Astrocyte of the spinal cord (primary cell): Measurements from ENCODE around the gene CPVL.
A peak's percentile ranks its signal among the peaks of the same experiment; 100 is the strongest.

Experiments used
- DNase-seq: peaks from one replicate; pipeline ENCODE4 v3.0.0; 2011; ENCODE audit warnings: low read depth, low spot score
- H3K4me3 ChIP-seq: 2 replicates; pipeline ENCODE4 v1.5.1; 2011; ENCODE audit warnings: low read depth, mild to moderate bottlenecking, low read length, moderate library complexity
- CTCF ChIP-seq: IDR thresholded peaks from 2 replicates; pipeline ENCODE4 v1.5.1; 2012; ENCODE audit warnings: low read depth, mild to moderate bottlenecking, low read length, inconsistent platforms
- in situ Hi-C: cut with HindIII; loops from 2 replicates; pipeline ENCODE4 v1.10.0; 2017; ENCODE audit warnings: low sequenced_read_pairs

The CPVL gene

GRCh38 chr7:29090836-29091601, 55.3 kb downstream of the CPVL start:
- no peak for TF ChIP-seq CTCF
- peak overlapping the region; percentile 10 for H3K4me3 ChIP-seq
- no peak for DNase-seq
- in situ Hi-C loops, result no loop called here

GRCh38 chr7:29090151-29090805, 56.1 kb downstream of the CPVL start:
- DNase-seq, result no peak
- no peak for TF ChIP-seq CTCF
- in situ Hi-C loops, result no loop called here
- H3K4me3 ChIP-seq, result no peak overlapping the region

- in situ Hi-C loops, result no loop called here
- no peak for DNase-seq
- TF ChIP-seq CTCF, result no peak
- H3K4me3 ChIP-seq, result no peak overlapping the region
Observed at GRCh38 chr7:29087840-29088170, 58.5 kb downstream of the CPVL start.

GRCh38 chr7:29086545-29086944, 59.8 kb downstream of the CPVL start:
- no peak overlapping the region for H3K4me3 ChIP-seq
- no peak for TF ChIP-seq CTCF
- no peak for DNase-seq
- in situ Hi-C loops, result no loop called here

GRCh38 chr7:29084832-29085231, 61.5 kb downstream of the CPVL start:
- in situ Hi-C loops, result no loop called here
- no peak for DNase-seq
- TF ChIP-seq CTCF, result no peak
- no peak overlapping the region for H3K4me3 ChIP-seq

- no peak for DNase-seq
- in situ Hi-C loops, result no loop called here
- TF ChIP-seq CTCF, result no peak
- no peak overlapping the region for H3K4me3 ChIP-seq
Observed at GRCh38 chr7:29080803-29081202, 65.5 kb downstream of the CPVL start.
